Small intestine (tissue), 16 donors: ENCODE results near the gene CHRNA3. TPM values are rescaled to one million over a fixed set of nuclear protein-coding genes. Genes with fewer than 3 reads are reported as not detected.

ENCODE experiments used
- DNase-seq, 2 donors: peaks; one replicate each; pipeline versions ENCODE4 v3.0.0 to v3.0.0-alpha.2; 2013
- FAIRE-seq: peaks from 2 replicates; lab custom pipeline; 2012; peaks lifted over from hg19 to GRCh38; lab: Jason Lieb, UNC
- H3K27ac ChIP-seq, 3 donors: one replicate each; pipeline ENCODE4 v1.5.1; 2013; ENCODE audit warnings: low read length in 2 of 3, mild to moderate bottlenecking in 2 of 3, control low read depth in 1 of 3, inconsistent platforms in 1 of 3, low read depth in 1 of 3, moderate library complexity in 1 of 3
- H3K27me3 ChIP-seq, 3 donors: one replicate each; pipeline ENCODE4 v1.6.1; 2013; ENCODE audit warnings: low read length in 3 of 3, inconsistent platforms in 1 of 3; ENCODE audit not compliant: control insufficient read depth in 3 of 3, insufficient read depth in 3 of 3
- H3K36me3 ChIP-seq, 3 donors: one replicate each; pipeline ENCODE4 v1.6.1; 2013; ENCODE audit warnings: low read length in 3 of 3, inconsistent platforms in 1 of 3, low read depth in 1 of 3, mild to moderate bottlenecking in 1 of 3, moderate library complexity in 1 of 3; ENCODE audit not compliant: control insufficient read depth in 3 of 3, insufficient read depth in 2 of 3
- H3K4me1 ChIP-seq, 3 donors: one replicate each; pipeline ENCODE4 v1.6.1; 2013; ENCODE audit warnings: low read length in 2 of 3, inconsistent platforms in 1 of 3, low read depth in 1 of 3, mild to moderate bottlenecking in 1 of 3, moderate library complexity in 1 of 3; ENCODE audit not compliant: control insufficient read depth in 3 of 3, insufficient read depth in 2 of 3
- H3K4me3 ChIP-seq, 3 donors: one replicate each; pipeline ENCODE4 v1.5.1; 2013; ENCODE audit warnings: low read length in 3 of 3, control low read depth in 1 of 3, inconsistent platforms in 1 of 3, low read depth in 1 of 3, mild to moderate bottlenecking in 1 of 3, moderate library complexity in 1 of 3
- H3K9me3 ChIP-seq, 2 donors: one replicate each; pipeline ENCODE4 v1.6.1; 2013; ENCODE audit warnings: low read depth in 1 of 2, low read length in 1 of 2; ENCODE audit not compliant: control insufficient read depth in 2 of 2, insufficient read depth in 1 of 2
- WGBS, 3 donors: extraction: QIAGEN DNeasy Blood & Tissue Kit; methylation state at CpG; one replicate each; pipeline ENCODE4 v1.1.7; 2013; 5-methylcytosine and 5-hydroxymethylcytosine counted together
- long read RNA-seq, 10 donors: transcript quantifications; one replicate each; lab custom pipeline, GENCODE V29; 2026
- polyA plus RNA-seq, 4 donors: library from polyadenylated mRNA; stranded (reverse) in 3 of 4; unstranded in 1 of 4; fragments of 200-250 nt in 3 of 4; fragments of 120-200 nt in 1 of 4; gene quantifications; one replicate each; pipeline versions ENCODE4 v1.2.1 to v1.2.3, GENCODE V29; 2013
- donor health status: healthy with polysubstance abuse.
- donor health status: control.
- donor health status: control.
- donor health status: Bipolar disorder and iron deficiency.
- donor health status: healthy.

CHRNA3 gene
- 1 to 10 TPM in 2 of 4 donors, not detected in 2; 2.2 to 7.3 TPM for polyA plus RNA-seq
- long read RNA-seq, donor 1, result 0 reads
- long read RNA-seq, donor 2, partial matches to known transcripts, result 0 of 1 reads
- long read RNA-seq, donor 2, other reads (novel, unspliced or antisense), result 0 of 1 reads
- long read RNA-seq, donor 3, partial matches to known transcripts, result 0 of 4 reads
- long read RNA-seq, donor 3, other reads (novel, unspliced or antisense), result 0 of 4 reads
- long read RNA-seq, donor 4, partial matches to known transcripts, result 0 of 1 reads
- long read RNA-seq, donor 4, other reads (novel, unspliced or antisense), result 0 of 1 reads
- long read RNA-seq, donor 5, result 0 reads
- long read RNA-seq, donor 6, partial matches to known transcripts, result 0 of 3 reads
- long read RNA-seq, donor 6, other reads (novel, unspliced or antisense), result 0 of 3 reads
- long read RNA-seq, donor 7, result 0 reads
- long read RNA-seq, donor 8, result 0 reads
- long read RNA-seq, donor 9, result 0 reads
- long read RNA-seq, donor 10, transcript CHRNA3-201 (6 exons, 3,202 nt), result major isoform, 20 of 27 reads
- long read RNA-seq, donor 10, partial matches to known transcripts, result 5 of 27 reads
- long read RNA-seq, donor 10, other reads (novel, unspliced or antisense), result 0 of 27 reads

- H3K27ac ChIP-seq, result peak within 1 kb of the TSS in 1 of 3 donors; percentile 4
Observed at GRCh38 chr15:78620527-78621421, at the start of gene CHRNA3. Gene CHRNA3, minus strand, starts transcription at chr15:78620996. Its CDS starts 202 bp downstream, at chr15:78620794.

GRCh38 chr15:78668987-78669386 is 48.2 kb upstream of the CHRNA3 start:
- H3K4me3 ChIP-seq, result no peak overlapping the region
- no peak overlapping the region for H3K27ac ChIP-seq
- H3K27me3 ChIP-seq, result no peaks in the 10 kb centered on the region
- FAIRE-seq (no peak), DNase-seq (no peak)
- no peaks in the 10 kb centered on the region for H3K4me1 ChIP-seq
- H3K36me3 ChIP-seq, result no peaks in the 10 kb centered on the region
- peaks cover 0 to 9% of the 10 kb centered on the region in 2 donors for H3K9me3 ChIP-seq
- WGBS, 3 donors, result 52 to 72% (median 60%) methylated on average over 2 of the region's 2 CpGs

More at GRCh38 chr15:78620527-78621421, at the start of gene CHRNA3:
- H3K4me3 ChIP-seq, result peak within 1 kb of the TSS in 2 of 3 donors; percentile 14 to 28
- 2 to 4% (median 3%) methylated on average over 54 to 102 of the region's 102 CpGs for WGBS, 3 donors
- H3K36me3 ChIP-seq, result peaks cover 0 to 3% (median 0%) of the 10 kb centered on the region in 3 donors
- H3K9me3 ChIP-seq, result no peaks in the 10 kb centered on the region
- peaks cover 14 to 37% (median 20%) of the 10 kb centered on the region in 3 donors for H3K27me3 ChIP-seq
- no peak for FAIRE-seq
- no peaks in the 10 kb centered on the region for H3K4me1 ChIP-seq
- peak in 1 of 2 donors; percentile 24 for DNase-seq

GRCh38 chr15:78667578-78668236 is 46.9 kb upstream of the CHRNA3 start:
- WGBS, 3 donors, result 82 to 88% (median 85%) methylated on average over 8 of the region's 8 CpGs
- H3K36me3 ChIP-seq, result no peaks in the 10 kb centered on the region
- FAIRE-seq (no peak), DNase-seq (no peak)
- no peaks in the 10 kb centered on the region for H3K9me3 ChIP-seq
- H3K27ac ChIP-seq, result no peak overlapping the region
- H3K4me1 ChIP-seq, result no peaks in the 10 kb centered on the region
- H3K27me3 ChIP-seq, result no peaks in the 10 kb centered on the region
- no peak overlapping the region for H3K4me3 ChIP-seq

GRCh38 chr15:78666010-78666409 is 45.2 kb upstream of the CHRNA3 start:
- Histone ChIP-seq H3K27ac (no peak overlapping the region), H3K27me3 (no peaks in the 10 kb centered on the region), H3K4me1 (no peaks in the 10 kb centered on the region), H3K9me3 (no peaks in the 10 kb centered on the region), H3K4me3 (no peak overlapping the region), H3K36me3 (no peaks in the 10 kb centered on the region)
- 78 to 87% (median 84%) methylated on average over 6 of the region's 6 CpGs for WGBS, 3 donors
- DNase-seq (no peak), FAIRE-seq (no peak)

GRCh38 chr15:78663703-78664102 is 42.9 kb upstream of the CHRNA3 start:
- Histone ChIP-seq H3K4me1 (no peaks in the 10 kb centered on the region), H3K9me3 (no peaks in the 10 kb centered on the region), H3K27ac (no peak overlapping the region), H3K4me3 (no peak overlapping the region), H3K36me3 (no peaks in the 10 kb centered on the region), H3K27me3 (no peaks in the 10 kb centered on the region)
- no peak for DNase-seq
- WGBS, 3 donors, result 62 to 76% (median 67%) methylated on average over 1 of the region's 1 CpG
- FAIRE-seq, result no peak

GRCh38 chr15:78662028-78662427 is 41.2 kb upstream of the CHRNA3 start:
- WGBS, 3 donors, result 51 to 72% (median 63%) methylated on average over 5 of the region's 5 CpGs
- Histone ChIP-seq H3K27ac (no peak overlapping the region), H3K9me3 (no peaks in the 10 kb centered on the region), H3K36me3 (no peaks in the 10 kb centered on the region), H3K4me3 (no peak overlapping the region), H3K27me3 (no peaks in the 10 kb centered on the region), H3K4me1 (no peaks in the 10 kb centered on the region)
- no peak for DNase-seq
- FAIRE-seq, result no peak

GRCh38 chr15:78661001-78661400 is 40.2 kb upstream of the CHRNA3 start:
- FAIRE-seq, result no peak

More at GRCh38 chr15:78661001-78661400, 40.2 kb upstream of the CHRNA3 start:
- Histone ChIP-seq H3K36me3 (no peaks in the 10 kb centered on the region), H3K9me3 (no peaks in the 10 kb centered on the region), H3K27me3 (no peaks in the 10 kb centered on the region), H3K27ac (no peak overlapping the region), H3K4me3 (no peak overlapping the region), H3K4me1 (no peaks in the 10 kb centered on the region)
- no peak for DNase-seq
- 92 to 94% (median 94%) methylated on average over 18 to 19 of the region's 19 CpGs for WGBS, 3 donors
